RCC 7860 (cell line): Measurements from ENCODE around the gene TMED4.

Experiments used
- DNase-seq: peaks from one replicate; pipeline ENCODE4 v3.0.0-alpha.2; 2015; ENCODE audit warnings: low spot score
- FAIRE-seq: peaks from 2 replicates; lab custom pipeline; 2012; peaks lifted over from hg19 to GRCh38; lab: Jason Lieb, UNC

TMED4 gene

DNA sequence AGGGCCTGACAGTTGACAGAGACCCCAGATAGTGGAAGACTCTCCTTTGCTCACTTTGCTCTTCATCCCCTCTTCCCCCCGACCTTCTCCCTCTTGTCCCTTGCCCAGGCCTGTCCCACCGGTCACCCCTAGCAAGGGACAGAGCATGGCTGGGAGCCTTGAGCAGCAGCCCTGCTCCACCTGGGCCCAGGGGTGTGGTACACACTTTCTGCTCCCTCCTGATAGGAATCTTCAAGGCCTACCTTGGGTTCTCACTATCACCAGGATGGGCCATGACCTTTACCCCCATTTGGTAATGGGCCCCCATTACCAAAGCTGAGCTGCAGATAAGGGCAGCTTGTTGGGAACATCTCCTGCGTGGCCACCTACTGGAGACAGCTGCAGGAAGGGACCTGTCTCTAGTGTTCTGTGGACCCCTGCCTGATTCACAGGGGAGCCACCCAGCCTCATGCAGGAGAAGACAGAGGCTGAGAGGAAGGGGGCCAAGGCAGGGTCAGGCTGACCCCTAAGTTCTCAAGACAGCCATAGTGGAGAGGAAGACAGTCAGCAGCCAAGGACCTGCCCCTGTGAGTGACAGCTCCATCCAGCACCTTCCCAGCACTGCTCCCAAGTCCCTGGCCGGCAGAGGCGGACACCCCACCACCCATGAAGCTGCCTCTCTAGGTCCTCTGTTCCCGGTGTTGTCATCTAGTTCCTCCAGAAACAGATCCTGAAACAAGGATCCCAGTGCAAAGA is 40.0 kb downstream of the TMED4 start:
- no peak for FAIRE-seq
- no peak for DNase-seq

DNA sequence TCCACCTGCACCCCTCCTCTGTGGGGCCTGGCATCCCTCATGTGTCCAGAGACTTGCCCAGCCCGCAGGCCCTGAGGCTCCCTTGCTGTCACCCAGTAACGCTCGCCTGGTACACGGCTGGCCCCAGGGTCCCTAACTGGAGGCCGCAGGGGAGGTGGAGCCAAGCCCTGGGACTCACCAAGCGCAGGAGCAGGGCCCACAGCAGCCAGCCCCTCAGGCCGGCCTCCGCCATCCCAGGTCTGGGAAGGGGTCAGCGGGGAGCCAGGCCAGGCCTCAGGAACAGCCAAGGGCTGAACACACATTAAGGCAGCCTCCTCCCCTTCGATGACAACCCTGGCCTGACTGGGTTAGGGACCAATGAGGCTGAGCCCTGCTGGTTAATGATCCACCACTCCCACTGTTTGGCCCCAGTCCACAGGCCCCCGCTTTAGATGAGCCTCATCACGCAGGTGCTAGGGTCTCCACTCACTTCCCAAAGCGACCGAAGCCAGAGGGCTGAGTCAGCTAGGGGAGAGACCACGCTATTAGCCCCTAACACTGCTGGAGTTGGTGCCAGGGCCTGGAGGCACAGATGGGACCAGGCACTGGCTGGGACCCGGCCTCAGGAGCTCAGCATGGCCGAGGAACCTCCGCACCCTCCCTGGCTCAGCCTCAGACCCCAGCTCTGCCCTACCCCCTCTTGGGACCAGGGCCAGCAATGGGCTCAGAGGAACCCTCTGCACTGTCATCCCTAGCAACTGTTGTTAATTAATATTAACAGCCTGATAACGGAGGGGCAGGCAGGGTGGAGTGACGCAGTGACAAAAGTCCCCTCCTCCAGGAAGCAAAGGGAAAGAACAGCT is 40.8 kb downstream of the TMED4 start, which contains the start of gene NPC1L1:
TSS of gene NPC1L1 (minus strand) at position 303 of the 842 bp plus-strand sequence. CDS start at position 232, 71 bp downstream.
- FAIRE-seq (no peak), DNase-seq (no peak)

DNA sequence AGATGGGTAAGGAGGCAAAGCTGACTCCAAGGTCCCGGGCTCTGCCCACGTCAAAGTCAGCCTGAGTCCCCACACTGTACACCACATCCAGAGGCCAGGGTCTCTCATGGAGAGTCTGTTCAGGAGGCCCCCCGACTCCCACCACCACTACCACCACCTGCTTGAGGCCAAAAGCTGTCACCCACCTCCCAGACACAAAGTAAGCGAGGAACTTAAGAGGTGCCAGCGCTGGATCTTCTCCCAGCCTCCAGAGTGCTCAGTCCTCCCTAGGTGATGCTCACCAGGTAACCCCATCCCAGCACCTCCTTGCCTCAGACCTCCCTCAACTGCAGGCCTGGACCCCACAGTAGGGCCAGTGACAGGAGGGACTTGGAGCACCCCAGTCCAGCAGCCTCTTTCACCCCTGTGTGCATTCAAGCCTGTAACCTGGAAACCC is 41.4 kb downstream of the TMED4 start:
- no peak for DNase-seq
- FAIRE-seq = no peak

DNA sequence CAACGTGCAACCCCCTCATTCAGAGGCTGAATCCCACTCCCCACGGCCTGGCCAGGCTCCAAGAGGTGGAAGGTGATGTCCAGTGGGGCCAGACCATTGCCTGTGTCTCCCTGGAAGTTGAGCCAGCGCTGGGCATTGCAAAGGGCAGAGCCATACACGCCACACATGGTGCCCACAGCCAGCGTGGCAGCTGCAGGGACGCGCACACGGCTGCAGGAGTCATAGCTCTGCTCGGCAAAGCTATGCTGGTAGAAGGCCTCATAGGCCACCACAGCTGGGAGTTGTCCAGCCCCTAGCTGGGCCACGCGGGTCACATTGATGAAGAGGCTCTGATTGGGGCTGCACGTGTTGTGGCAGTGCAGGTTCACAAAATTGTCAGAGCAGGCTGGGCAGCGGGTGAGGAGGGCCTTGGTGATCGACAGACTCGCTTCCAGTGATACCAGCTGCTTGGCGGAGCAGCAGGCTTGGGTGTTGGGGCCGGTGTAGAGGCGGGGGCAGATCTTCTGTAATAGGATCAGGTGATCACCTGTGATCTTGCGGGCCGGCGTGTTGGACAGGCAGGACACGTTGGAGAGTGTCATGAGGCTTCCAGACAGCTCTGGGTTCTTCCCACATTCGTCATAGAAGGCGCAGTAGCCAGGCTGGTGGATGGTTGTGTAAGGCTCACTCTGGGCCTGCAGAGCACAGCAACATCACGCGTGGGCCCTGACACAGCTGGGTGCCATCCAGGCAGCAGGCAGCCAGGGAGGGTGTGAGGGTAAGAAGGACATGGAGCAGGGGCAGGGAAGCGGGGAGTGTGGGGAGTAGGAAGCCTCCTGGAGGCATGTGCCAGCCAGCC is 42.1 kb downstream of the TMED4 start:
- DNase-seq (no peak), FAIRE-seq (no peak)

DNA sequence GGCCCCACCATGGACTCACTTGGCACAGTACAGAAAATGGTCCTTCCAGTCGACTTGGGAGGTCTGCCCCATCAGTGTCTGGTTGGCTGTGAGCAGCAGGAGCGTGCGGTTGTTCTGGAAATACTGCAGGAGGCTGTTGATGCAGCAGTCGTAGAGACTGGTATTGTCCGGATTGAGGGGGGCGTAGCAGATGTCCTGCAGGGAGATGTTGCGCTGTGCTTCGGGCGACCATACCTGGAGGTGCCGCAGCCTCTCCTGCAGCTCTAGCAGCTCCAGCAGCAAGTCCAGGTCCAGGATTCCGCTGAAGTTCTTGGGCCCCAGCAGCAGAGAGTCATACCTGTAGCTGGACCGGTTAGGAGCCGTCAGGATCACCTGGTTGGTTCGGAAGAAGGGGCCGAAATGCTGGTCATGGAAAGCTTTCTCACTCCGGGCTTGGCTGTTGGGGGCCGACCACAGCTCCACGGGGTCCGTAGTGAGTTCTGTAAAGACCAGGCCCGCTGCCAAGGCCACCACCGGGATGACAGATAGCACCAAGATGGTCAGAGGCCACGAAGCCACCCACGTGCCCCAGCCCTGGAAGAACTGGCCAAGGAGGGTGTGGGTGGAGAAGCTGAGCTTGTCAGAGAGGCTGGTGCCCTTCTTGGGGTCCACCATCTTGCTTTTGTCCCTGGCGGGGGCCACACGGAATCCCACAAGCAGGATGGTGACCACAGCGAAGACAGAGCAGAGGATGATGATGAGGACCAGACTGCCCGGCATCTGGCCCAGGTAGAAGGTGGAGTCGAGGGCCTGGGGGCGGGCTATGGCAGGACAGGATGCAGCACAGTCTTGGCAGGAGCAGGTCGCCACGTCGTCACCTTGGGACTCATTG is 43.0 kb downstream of the TMED4 start:
- no peak for FAIRE-seq
- DNase-seq = no peak

DNA sequence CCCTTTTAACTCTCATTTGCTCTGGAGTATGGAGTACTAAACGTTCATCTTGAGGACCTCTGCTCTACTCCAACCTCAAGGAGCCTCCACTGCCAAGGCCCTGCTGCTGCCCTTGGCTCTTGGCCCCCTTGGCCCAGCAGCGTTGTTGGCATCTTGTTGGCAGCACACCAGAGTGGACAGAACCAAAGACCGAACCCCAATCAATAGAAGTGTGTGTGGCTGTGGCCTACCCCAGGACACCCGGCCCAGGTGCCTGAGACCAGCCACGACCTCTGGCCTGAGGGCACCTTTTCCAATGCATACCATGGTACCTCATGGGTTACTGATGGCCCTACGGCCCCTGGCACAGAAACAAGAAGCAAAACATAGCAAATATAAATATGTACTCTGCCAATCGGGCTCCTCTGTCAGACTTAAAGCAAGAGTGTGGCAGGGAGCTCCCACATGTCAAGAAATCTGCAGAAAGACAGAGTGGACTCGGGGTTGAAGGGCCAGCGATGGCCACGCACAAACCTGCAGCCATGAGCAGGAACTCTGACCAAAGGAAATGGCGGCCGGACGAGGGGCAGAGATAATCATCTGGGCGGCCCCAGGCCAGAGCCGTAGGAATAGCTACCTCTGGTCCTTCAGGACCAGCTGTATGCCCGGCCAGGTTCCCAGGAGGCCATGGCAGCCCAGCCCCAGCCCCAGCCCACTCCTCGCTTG is 43.8 kb downstream of the TMED4 start:
- DNase-seq = no peak
- FAIRE-seq = no peak

DNA sequence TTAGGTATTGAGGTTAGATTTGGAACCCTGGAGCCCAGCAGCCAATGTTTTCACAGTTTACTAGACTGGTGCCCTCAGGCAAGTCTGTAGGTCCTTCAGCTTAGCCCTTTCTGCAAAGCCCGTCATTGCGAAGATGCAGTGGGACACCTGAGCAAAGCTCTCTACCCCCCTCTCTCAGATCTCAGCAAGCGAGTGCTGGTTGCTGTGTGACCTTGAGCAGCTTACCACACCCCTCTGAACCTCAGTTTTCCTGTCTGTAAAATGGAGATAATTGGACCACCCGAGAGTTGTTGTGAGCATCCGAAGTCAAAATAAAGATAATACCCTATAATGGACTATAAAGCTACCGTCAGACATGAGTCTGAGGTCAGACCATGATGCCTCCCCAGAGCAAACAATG is 44.6 kb downstream of the TMED4 start:
- DNase-seq (no peak), FAIRE-seq (no peak)

DNA sequence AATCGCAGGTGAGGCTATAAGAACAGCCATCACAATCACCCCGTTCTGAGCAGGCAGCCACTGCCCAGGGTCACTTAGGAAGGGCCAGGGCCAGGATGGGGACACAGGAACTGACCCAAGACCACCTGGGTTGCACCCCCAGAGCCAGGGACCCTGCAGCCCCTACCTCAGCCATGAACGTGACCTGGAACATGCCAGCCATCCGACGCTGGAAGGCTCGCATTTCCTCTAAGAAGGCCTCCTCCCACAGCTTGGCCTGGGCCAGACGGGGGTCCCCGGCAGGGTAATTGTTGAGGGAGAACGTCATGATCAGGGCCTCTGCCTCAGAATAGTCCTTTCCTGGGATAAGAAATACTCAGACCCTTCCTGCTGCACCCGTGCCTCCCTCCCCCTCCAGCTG is 45.9 kb downstream of the TMED4 start:
- FAIRE-seq (no peak), DNase-seq (no peak)

DNA sequence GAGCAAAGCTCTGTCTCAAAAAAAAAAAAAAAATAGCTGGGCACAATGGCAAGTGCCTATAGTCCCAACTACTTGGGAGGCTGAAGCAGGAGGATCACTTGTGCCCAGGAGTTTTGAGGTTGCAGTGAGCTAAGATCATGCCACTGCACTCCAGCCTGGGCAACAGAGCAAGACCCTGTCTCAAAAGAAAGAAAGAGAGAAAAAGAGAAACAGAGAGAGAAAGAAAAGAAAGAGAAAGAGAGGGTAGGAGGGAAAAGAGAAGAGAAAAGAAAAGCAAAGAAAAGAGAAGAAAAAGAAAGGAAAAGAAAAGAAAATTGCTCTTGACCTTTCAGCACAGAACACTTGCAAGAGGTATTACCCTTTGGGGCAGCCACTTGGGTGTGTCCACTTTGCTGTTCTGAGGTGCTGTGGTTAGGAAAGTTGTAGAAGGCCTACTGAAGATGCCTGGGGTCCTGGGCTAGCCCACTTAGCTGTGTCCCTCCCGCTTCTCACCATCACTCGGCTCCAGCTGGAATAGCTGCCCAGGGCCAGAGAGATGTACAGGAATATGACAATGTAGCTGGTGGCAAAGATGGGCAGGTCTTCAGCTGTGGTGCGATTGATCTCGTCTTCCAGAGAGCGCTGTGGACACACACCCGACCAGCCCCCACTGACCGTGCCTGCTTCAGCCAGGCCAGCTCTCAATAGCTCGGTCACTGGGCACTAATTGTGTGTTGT is 46.5 kb downstream of the TMED4 start:
- FAIRE-seq (no peak), DNase-seq (no peak)

DNA sequence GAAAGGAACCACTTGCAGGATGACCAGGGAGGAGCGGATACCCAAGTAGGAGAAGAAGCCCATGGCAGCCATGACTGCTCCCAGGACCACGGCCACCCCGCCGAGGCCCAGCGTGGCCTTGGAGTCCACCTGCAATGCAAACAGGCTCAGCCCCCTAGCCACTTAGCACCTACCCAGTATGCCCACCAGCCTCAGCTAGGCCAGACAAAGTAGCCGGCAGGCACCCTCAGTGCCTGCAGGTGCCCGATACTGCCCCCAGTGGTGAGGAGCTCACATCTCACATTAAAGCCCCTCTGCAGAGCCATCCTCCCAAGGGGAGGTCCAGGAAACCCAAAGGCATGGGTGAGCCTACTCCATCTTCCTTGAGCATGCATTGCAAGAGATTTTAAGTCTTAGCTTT is 47.5 kb downstream of the TMED4 start:
- DNase-seq = peak; percentile 29
- FAIRE-seq = no peak

DNA sequence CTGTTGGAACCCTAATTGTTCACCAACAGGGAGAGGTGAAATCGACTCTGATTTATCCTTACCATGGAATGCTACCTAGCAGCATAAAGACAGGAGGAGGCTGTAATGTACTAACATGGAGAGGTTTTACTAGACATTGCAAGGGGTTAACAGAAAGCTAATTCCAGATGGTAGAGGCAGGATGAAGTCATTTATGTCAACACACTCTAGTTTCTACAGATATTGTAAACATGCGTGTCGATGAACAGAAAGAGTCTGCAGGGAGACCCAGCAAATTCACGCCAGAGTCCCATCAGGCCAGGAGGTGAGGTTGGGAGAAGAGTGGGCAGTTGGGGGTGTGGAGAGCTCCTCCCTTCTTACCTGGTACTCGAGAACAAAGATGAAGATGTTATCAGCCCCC is 47.9 kb downstream of the TMED4 start:
- no peak for FAIRE-seq

DNA sequence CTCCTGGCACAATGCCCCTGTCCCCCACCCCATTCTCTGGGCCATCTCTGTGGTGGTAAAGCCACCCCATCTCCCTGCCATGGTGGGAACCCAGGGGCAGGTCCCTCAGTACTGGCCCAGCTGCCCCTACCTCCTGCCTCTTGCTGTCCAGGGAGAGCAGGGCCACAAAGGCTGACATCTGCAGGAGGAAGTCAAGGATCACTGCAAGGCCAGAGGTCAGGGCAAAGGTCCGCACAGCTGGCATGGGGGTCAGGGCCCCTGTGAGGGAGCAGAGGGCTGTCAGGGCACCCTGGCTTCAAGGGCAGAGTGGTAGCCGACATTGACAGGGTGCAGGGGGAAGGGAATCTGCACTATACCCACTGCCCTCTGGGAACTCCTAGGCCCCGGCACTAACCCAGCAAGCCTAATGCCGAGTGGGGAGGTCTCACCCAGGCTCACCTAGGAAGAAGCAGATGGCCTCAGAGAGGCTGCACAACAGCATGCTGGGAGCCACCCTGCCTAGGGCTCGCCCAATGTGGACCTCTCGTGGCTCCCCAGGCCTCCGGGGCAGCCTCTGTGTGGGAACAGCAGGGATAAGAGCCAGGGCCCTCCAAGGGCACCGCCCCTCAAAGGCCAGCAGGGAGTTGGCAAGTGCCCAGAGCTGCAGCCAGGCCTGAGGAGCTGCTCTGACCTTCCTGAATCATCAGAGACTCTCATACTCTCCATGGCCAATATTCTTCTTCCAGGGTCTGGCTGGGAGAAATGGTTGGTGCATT is 48.6 kb downstream of the TMED4 start:
- no peak for FAIRE-seq
- no peak for DNase-seq

More for the DNA sequence above, 47.9 kb downstream of the TMED4 start:
- DNase-seq = no peak

DNA sequence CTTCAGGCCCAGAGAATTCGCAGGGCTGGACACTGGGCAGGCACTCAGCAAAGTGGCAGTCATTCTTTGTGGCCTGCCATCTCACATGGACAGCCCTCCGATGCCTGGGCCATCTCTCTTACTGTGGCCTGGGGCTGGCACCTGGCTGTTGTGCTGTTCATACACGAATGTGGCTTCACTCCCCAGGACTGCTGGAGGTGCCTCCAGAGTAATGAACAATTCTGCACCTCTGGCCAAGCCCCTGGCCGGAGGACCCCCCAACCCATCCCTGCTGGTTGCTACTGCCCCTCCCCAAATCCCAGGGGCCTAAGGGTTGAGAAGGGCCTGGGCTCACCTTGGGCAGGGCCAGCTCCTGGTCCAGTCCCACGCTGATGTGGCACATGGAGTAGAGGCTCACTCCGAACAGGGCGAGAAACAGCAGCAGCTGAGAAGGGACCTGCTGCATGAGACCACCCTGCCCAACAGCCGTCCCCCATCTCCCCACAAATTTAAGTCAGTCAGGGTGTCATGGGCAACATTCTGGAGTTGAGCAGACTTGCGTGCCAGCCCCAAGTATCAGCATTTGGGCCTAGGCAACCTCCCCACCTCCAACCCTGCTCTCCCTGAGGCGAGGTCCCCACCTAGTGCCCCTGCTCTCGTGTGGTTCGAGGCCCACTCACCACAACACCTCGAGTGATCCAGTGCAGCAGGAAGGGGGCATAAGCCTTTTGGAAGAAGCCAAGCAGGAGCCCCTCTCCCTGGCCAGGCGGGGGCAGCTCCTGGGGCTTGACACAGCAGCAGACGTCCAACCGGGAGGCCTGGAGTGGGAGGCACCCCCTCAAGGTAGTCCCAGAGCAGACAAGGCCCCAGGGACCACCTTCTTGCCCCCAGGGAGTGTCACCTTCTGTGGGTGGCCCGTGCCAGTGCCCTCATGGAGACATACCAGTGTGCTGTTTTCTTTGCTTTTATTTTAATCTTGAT is 50.3 kb downstream of the TMED4 start:
- no peak for DNase-seq
- no peak for FAIRE-seq

DNA sequence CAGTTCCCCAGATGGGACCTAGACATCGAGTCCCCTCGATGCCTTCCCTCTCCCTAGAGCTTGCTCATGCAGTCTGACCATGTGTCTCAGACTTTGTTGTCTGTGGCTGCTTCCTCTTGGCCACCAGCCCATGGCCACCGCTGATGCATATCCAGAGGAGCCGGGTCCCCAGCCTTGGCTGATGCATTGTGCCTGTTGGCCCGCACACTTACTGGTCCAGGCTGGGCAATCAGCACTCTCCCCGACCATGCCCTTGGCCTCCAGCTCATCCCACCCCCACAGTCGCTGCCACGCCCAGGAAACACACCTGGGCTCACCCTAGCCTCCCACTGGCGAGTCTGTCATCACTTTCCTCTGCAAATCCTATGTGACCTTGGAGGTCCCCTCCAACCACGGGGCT is 51.0 kb downstream of the TMED4 start:
- DNase-seq (no peak), FAIRE-seq (no peak)
